D721Med (cell line): Measurements from ENCODE around the gene C3orf38.
A peak's percentile ranks its signal among the peaks of the same experiment; 100 is the strongest.

ENCODE experiments used
- DNase-seq: peaks from one replicate; pipeline ENCODE4 v3.0.0; 2011; ENCODE audit warnings: low spot score; ENCODE audit not compliant: insufficient read length
- FAIRE-seq: peaks from 2 replicates; lab custom pipeline; 2011; peaks lifted over from hg19 to GRCh38; lab: Jason Lieb, UNC
- TF ChIP-seq, protein P1 (sequence below): IDR thresholded peaks from 2 replicates; pipeline ENCODE4 v1.5.1; 2012; ENCODE audit warnings: mild to moderate bottlenecking, control low read depth; ENCODE audit not compliant: insufficient read depth; ENCODE audit errors: missing control alignments

Gene C3orf38

DNA sequence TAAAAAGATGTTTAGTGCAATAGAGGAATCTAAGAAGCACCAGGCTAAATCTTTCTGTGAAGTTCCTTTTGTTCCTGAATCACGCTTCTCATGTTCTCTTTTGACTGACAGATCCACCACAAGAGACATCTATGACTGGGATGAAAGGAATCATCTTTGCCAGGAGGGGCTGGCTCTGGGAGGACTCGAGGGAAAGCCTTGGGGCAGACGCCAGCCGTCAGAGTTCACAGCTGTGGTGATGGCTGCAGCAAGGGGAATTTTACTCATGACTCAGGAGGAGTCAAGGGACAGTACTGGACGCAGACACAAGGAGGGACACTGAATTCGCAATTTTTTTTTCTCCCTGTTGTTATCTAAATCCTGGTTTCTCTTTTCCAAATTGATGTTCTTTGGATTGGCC lies 38.7 kb downstream of the C3orf38 start:
- DNase-seq (no peak), FAIRE-seq (no peak)
- TF ChIP-seq, protein P1, sequence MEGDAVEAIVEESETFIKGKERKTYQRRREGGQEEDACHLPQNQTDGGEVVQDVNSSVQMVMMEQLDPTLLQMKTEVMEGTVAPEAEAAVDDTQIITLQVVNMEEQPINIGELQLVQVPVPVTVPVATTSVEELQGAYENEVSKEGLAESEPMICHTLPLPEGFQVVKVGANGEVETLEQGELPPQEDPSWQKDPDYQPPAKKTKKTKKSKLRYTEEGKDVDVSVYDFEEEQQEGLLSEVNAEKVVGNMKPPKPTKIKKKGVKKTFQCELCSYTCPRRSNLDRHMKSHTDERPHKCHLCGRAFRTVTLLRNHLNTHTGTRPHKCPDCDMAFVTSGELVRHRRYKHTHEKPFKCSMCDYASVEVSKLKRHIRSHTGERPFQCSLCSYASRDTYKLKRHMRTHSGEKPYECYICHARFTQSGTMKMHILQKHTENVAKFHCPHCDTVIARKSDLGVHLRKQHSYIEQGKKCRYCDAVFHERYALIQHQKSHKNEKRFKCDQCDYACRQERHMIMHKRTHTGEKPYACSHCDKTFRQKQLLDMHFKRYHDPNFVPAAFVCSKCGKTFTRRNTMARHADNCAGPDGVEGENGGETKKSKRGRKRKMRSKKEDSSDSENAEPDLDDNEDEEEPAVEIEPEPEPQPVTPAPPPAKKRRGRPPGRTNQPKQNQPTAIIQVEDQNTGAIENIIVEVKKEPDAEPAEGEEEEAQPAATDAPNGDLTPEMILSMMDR, result no peak

DNA sequence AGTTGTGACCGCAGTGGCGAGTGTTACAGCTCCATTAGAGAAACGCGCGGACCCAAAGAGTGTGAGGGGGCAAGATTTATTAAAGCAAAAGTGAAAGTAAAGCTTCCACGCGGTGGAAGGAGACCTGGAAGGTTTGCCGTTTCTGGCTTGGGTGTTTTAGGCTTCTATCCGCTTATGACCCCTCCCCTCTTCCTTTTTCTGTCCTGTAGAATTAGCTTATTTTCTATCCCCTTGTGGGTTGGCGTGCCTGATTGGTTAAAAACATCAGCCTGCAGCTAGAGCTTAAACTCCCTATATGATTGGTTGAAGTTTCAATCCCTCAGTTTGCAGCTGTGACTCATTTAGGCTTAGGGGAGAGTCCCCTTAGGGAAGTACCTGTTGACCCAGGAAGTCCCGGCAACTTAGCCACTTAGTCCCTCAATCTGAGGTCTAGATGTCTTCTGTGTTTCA lies 39.6 kb downstream of the C3orf38 start:
- DNase-seq (no peak), FAIRE-seq (no peak)
- TF ChIP-seq, protein P1, result no peak

DNA sequence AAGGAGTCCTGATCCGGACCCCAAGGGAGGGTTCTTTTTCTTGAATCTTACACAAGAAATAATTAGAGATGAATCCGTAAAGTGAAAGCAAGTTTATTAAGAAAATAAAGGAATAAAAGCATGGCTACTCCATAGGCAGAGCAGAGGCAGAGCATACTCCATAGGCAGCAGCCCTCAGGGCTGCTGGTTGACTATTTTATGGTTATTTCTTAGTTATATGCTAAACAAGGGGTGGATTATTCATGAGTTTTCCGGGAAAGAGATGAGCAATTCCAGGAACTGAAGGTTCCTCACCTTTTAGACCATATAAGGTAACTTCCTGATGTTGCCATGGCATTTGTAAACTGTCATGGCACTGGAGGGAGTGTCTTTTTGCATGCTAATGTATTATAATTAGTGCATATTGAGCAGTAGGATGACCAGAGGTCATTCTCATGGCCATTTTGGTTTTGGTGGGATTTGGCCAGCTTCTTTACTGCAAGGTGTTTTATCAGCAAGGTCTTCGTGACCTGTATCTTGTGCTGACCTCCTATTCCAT lies 42.2 kb downstream of the C3orf38 start:
- TF ChIP-seq, protein P1, result no peak
- FAIRE-seq, result no peak
- no peak for DNase-seq

DNA sequence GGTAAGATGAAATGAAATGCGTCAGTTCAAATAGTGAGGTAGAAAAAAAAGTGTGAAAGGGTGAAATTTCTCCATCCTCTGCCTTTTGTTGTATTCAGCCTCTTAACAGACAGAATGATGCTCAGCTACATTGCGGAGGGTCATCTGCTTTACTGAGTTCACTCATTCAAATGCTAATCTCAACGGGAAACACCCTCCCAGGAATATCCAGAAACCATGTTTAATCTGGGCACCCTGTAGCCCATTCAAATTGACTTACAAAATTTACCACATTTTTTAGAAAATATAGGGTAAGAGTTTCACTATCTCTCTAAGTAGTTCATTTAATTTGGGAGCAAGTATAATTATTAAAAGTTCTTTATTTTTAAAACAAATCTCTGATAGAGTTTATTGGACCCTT lies 42.9 kb downstream of the C3orf38 start:
- no peak for FAIRE-seq
- TF ChIP-seq, protein P1, result no peak
- no peak for DNase-seq

DNA sequence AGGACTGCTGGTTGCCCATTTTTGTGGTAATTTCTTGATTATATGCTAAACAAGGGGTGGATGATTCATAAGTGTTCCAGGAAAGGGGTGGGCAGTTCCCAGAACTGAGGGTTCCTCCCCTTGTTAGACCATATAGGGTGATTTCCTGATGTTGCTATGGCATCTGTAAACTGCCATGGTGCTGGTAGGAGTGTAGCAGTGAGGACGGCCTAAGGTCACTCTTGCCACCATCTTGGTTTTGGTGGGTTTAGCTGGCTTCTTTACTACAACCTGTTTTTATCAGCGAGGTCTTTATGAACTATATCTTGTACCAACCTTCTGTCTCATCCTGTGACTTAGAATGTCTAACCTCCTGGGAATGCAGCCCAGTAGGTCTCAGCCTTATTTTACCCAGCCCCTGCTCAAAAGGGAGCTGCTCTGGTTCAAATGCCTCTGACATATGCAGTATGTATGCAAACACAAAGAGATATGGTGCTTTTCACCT lies 46.2 kb downstream of the C3orf38 start:
- no peak for DNase-seq
- FAIRE-seq, result no peak
- TF ChIP-seq, protein P1, result no peak

DNA sequence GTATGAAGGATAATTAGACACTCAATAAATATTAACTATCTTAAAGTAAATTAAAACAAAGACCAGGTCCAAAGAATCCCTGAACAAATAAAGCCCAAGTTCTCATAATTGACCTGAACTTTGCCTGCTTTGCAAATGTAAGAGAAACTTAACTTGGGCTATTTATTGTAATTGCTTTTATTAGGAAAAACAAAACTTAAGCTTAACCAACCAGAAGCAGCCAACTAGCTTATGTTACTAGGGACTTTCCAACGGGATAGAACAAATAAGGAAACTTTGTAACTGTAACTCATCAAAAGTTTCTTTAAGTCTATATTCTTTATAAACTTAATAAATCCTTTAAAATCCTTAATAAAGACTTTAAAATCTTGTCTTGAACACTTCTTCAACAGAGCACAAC lies 48.4 kb downstream of the C3orf38 start:
- TF ChIP-seq, protein P1, result no peak
- FAIRE-seq (no peak), DNase-seq (no peak)

DNA sequence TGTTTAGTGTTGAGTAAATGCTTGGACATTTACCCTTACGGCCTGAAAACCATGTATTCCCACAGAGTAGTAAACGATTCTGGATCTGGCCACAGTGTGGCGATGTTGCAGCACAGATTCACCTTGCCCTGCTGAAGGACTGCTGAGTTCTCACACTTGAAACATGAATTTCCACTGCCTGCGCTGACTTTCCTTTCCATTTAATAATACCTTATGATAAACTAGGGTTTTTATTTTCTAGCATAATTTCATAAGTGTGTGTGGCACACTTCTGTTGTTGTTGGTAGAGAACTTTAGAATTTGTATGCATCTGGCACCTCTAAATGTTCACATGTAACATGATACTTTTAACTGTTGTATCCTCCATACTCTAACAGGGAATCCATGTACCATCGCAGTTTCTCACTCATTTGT lies 53.9 kb downstream of the C3orf38 start:
- TF ChIP-seq, protein P1, result peak; percentile 93
- DNase-seq, result no peak
- FAIRE-seq, result peak; percentile 89
